ENCODE data around the gene ZBP1. TPM values are rescaled to one million over a fixed set of nuclear protein-coding genes. Genes with fewer than 3 reads are reported as not detected.

The ZBP1 gene
- polyA plus RNA-seq, 1 donor = 0.33 TPM

DNA sequence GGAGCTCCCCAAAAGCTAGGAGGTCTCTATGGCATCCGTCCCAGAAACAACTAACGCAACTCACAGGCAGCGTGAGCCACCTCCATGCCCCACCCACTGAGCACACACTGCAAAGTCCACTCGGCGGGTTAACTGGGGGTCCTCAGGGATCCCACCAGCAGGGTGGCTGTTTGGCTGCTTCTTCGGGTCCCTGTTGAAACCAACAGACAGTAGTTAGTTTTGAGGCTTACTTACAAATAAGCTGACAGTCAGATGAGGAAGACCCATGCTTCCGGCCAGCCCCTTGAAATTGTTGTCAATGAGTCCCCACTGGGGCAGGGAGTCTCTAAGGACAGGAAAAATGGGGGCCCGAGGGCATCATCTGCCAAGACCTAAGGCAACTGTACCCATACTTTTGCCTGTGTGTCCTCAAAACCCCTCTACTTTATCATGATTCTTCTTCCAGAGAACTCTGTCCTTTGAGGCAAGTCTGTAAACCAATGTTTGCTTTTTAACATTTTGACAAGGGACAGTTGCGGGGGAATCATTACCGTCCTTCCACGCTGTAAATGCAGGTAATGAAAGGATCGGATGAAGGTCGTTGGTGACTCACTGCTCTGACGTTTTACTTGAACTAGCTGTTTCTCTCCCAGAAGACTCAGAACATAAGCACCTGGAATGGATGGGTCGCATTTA lies 61.5 kb downstream of the ZBP1 start:
- no peak for DNase-seq (ENCODE audit: low read depth)

- no peak for DNase-seq (ENCODE audit: low read depth)
Observed at GRCh38 chr20:57557926-57558613, 62.2 kb downstream of the ZBP1 start.

GRCh38 chr20:57556980-57557274 lies 63.3 kb downstream of the ZBP1 start:
- no peak for DNase-seq (ENCODE audit: low read depth)

- no peak for DNase-seq (ENCODE audit: low read depth)
Observed at GRCh38 chr20:57555457-57556184, 64.6 kb downstream of the ZBP1 start.

Other genes with a start within 250 kb of the ZBP1 start
- 61.8 TPM for gene RBM38, start 229.0 kb downstream of the ZBP1 start, polyA plus RNA-seq (ENCODE audit: insufficient read length)
- gene CTCFL, start 95.3 kb downstream of the ZBP1 start, polyA plus RNA-seq (ENCODE audit: insufficient read length) = 0.22 TPM
- gene PCK1, start 59.3 kb downstream of the ZBP1 start, polyA plus RNA-seq (ENCODE audit: insufficient read length) = 0.24 TPM
- gene PMEPA1, start 89.6 kb upstream of the ZBP1 start, polyA plus RNA-seq (ENCODE audit: insufficient read length) = 25.8 TPM

Data from forelimb muscle (tissue), 1 donor.